Naive thymus-derived CD8-positive, alpha-beta T cell (primary cell): ENCODE measurements around the gene ALX4. TPM values are rescaled to one million over a fixed set of nuclear protein-coding genes. Genes with fewer than 3 reads are reported as not detected.

Experiments used
- ATAC-seq, 2 donors: fragments of 150-1000 bp; cut with Tn5 transposase in 1 of 2; sonication (Bioruptor Pico), chemical (Tn5 transposase) in 1 of 2; 1 replicate in 1 of 2; 2 replicates in 1 of 2; pipeline ENCODE4 v1.10.0; 2021; ENCODE audit warnings: mild to moderate bottlenecking in 2 of 2, moderate library complexity in 2 of 2
- POLR2A ChIA-PET: fragments of 350-600 bp; sonication (Branson Sonifier 250); formaldehyde crosslinking; loops from one replicate; lab custom pipeline; 2021; ENCODE audit warnings: antibody characterized with exemption; lab: Charles Lee
- DNase-seq, 10 donors: peaks; one replicate each; pipeline versions ENCODE4 v3.0.0 to v3.0.0-alpha.2; 2020 to 2022
- H3K27ac Mint-ChIP-seq, 10 donors: one replicate each; pipeline ENCODE4 v1.8.0; 2020 to 2022; ENCODE audit warnings: mild to moderate bottlenecking in 10 of 10, mixed read lengths in 10 of 10, moderate library complexity in 4 of 10, inconsistent platforms in 1 of 10
- H3K27me3 Mint-ChIP-seq, 5 donors: one replicate each; pipeline ENCODE4 v1.8.0; 2021 to 2022; ENCODE audit warnings: mixed read lengths in 5 of 5
- H3K36me3 Mint-ChIP-seq, 3 donors: one replicate each; pipeline ENCODE4 v1.8.0; 2020 to 2022; ENCODE audit warnings: mixed read lengths in 3 of 3, mild to moderate bottlenecking in 2 of 3, inconsistent platforms in 1 of 3
- H3K4me1 Mint-ChIP-seq, 4 donors: one replicate each; pipeline ENCODE4 v1.8.0; 2021 to 2022; ENCODE audit warnings: mixed read lengths in 4 of 4
- H3K4me3 Mint-ChIP-seq, 10 donors: one replicate each; pipeline ENCODE4 v1.8.0; 2020 to 2022; ENCODE audit warnings: mild to moderate bottlenecking in 10 of 10, mixed read lengths in 10 of 10, moderate library complexity in 6 of 10, inconsistent platforms in 1 of 10
- H3K9me3 Mint-ChIP-seq, 9 donors: one replicate each; pipeline ENCODE4 v1.8.0; 2020 to 2022; ENCODE audit warnings: mixed read lengths in 9 of 9, mild to moderate bottlenecking in 3 of 9, inconsistent platforms in 1 of 9, moderate library complexity in 1 of 9
- polyA plus RNA-seq, 3 donors: library from polyadenylated mRNA; unstranded; fragments of 300-500 nt; fragmentation: Illumina TruSeq; gene quantifications; one replicate each; pipeline ENCODE4 v1.2.3, GENCODE V29; 2021
- total RNA-seq, 8 experiments: library from RNA in 2 of 8; stranded (reverse) in 2 of 8; gene quantifications; one replicate each; pipeline ENCODE4 v1.2.3 and lab custom pipeline; 2021 to 2026

ALX4 gene
- total and polyA plus RNA-seq, 5 experiments from 2014 or later = not detected

GRCh38 chr11:44264761-44265160 is 45.2 kb downstream of the ALX4 start:
- POLR2A ChIA-PET = no interaction called here
- Mint-ChIP-seq H3K9me3 (no peaks in the 10 kb centered on the region), H3K27me3 (peaks cover 0 to 10% (median 0%) of the 10 kb centered on the region in 5 donors), H3K4me1 (peaks cover 0 to 1% (median under 1%) of the 10 kb centered on the region in 4 donors), H3K27ac (no peak overlapping the region), H3K36me3 (no peaks in the 10 kb centered on the region), H3K4me3 (no peak overlapping the region)
- no peak for DNase-seq
- ATAC-seq = no peak

- POLR2A ChIA-PET = no interaction called here
- DNase-seq = no peak
- Mint-ChIP-seq H3K9me3 (no peaks in the 10 kb centered on the region), H3K4me1 (peaks cover 0 to 4% (median under 1%) of the 10 kb centered on the region in 4 donors), H3K27ac (no peak overlapping the region), H3K36me3 (no peaks in the 10 kb centered on the region), H3K4me3 (no peak overlapping the region), H3K27me3 (peaks cover 0 to 10% (median 0%) of the 10 kb centered on the region in 5 donors)
- ATAC-seq = no peak
Observed at GRCh38 chr11:44264438-44264749, 45.5 kb downstream of the ALX4 start.

GRCh38 chr11:44263738-44264437 is 46.1 kb downstream of the ALX4 start:
- DNase-seq (no peak), ATAC-seq (no peak)
- no peaks in the 10 kb centered on the region for H3K9me3 Mint-ChIP-seq
- H3K27me3 Mint-ChIP-seq = peaks cover 0 to 10% (median 0%) of the 10 kb centered on the region in 5 donors
- POLR2A ChIA-PET = no interaction called here
- peaks cover 0 to 8% (median 2%) of the 10 kb centered on the region in 4 donors for H3K4me1 Mint-ChIP-seq
- H3K4me3 Mint-ChIP-seq = no peak overlapping the region
- H3K36me3 Mint-ChIP-seq = no peaks in the 10 kb centered on the region
- no peak overlapping the region for H3K27ac Mint-ChIP-seq

GRCh38 chr11:44261800-44262591 is 47.9 kb downstream of the ALX4 start:
- H3K27ac Mint-ChIP-seq = no peak overlapping the region
- no peak for DNase-seq
- H3K9me3 Mint-ChIP-seq = no peaks in the 10 kb centered on the region
- POLR2A ChIA-PET = no interaction called here
- peaks cover 5 to 15% (median 9%) of the 10 kb centered on the region in 4 donors for H3K4me1 Mint-ChIP-seq
- H3K36me3 Mint-ChIP-seq = no peaks in the 10 kb centered on the region
- ATAC-seq = no peak
- peaks cover 0 to 4% (median 0%) of the 10 kb centered on the region in 5 donors for H3K27me3 Mint-ChIP-seq
- H3K4me3 Mint-ChIP-seq = no peak overlapping the region

- DNase-seq (no peak), ATAC-seq (no peak)
- POLR2A ChIA-PET = no interaction called here
- H3K9me3 Mint-ChIP-seq = no peaks in the 10 kb centered on the region
- H3K4me1 Mint-ChIP-seq = peaks cover 6 to 17% (median 12%) of the 10 kb centered on the region in 4 donors
- no peak overlapping the region for H3K27ac Mint-ChIP-seq
- H3K4me3 Mint-ChIP-seq = no peak overlapping the region
- H3K36me3 Mint-ChIP-seq = no peaks in the 10 kb centered on the region
- H3K27me3 Mint-ChIP-seq = peaks cover 0 to 4% (median 0%) of the 10 kb centered on the region in 5 donors
Observed at GRCh38 chr11:44260081-44260480, 49.9 kb downstream of the ALX4 start.

- POLR2A ChIA-PET = no interaction called here
- ATAC-seq = no peak
Observed at GRCh38 chr11:44258839-44259420, 51.0 kb downstream of the ALX4 start.

GRCh38 chr11:44258190-44258489 is 51.8 kb downstream of the ALX4 start:
- ATAC-seq = no peak
- Mint-ChIP-seq H3K27me3 (peaks cover 0 to 4% (median 0%) of the 10 kb centered on the region in 5 donors), H3K4me1 (peaks cover 6 to 17% (median 12%) of the 10 kb centered on the region in 4 donors), H3K27ac (no peak overlapping the region), H3K4me3 (no peak overlapping the region), H3K36me3 (peaks cover 0 to 6% (median 0%) of the 10 kb centered on the region in 3 donors), H3K9me3 (peaks cover 2 to 10% (median 7%) of the 10 kb centered on the region in 9 donors)
- POLR2A ChIA-PET = no interaction called here
- DNase-seq = no peak

More at GRCh38 chr11:44258839-44259420, 51.0 kb downstream of the ALX4 start:
- H3K4me3 Mint-ChIP-seq = no peak overlapping the region
- H3K27ac Mint-ChIP-seq = no peak overlapping the region
- no peaks in the 10 kb centered on the region for H3K36me3 Mint-ChIP-seq
- H3K27me3 Mint-ChIP-seq = peaks cover 0 to 4% (median 0%) of the 10 kb centered on the region in 5 donors
- H3K9me3 Mint-ChIP-seq = peaks cover 0 to 3% (median 0%) of the 10 kb centered on the region in 9 donors
- H3K4me1 Mint-ChIP-seq = peaks cover 6 to 17% (median 12%) of the 10 kb centered on the region in 4 donors
- no peak for DNase-seq

GRCh38 chr11:44257338-44258189 is 52.4 kb downstream of the ALX4 start:
- H3K27me3 Mint-ChIP-seq = peaks cover 0 to under 1% (median 0%) of the 10 kb centered on the region in 5 donors
- H3K4me3 Mint-ChIP-seq = peak overlapping the region in 2 of 10 donors; percentile 6 to 52
- peak overlapping the region in 1 of 10 donors; percentile 35 for H3K27ac Mint-ChIP-seq
- H3K9me3 Mint-ChIP-seq = peaks cover 6 to 16% (median 12%) of the 10 kb centered on the region in 9 donors
- DNase-seq (no peak), ATAC-seq (no peak)
- peaks cover 3 to 12% (median 4%) of the 10 kb centered on the region in 3 donors for H3K36me3 Mint-ChIP-seq
- POLR2A ChIA-PET = no interaction called here
- H3K4me1 Mint-ChIP-seq = peaks cover 6 to 17% (median 12%) of the 10 kb centered on the region in 4 donors

- Mint-ChIP-seq H3K4me3 (peak overlapping the region in 1 of 10 donors; percentile 52), H3K4me1 (peaks cover 6 to 17% (median 12%) of the 10 kb centered on the region in 4 donors), H3K36me3 (peaks cover 3 to 19% (median 8%) of the 10 kb centered on the region in 3 donors), H3K9me3 (peaks cover 12 to 24% (median 20%) of the 10 kb centered on the region in 9 donors), H3K27ac (no peak overlapping the region), H3K27me3 (no peaks in the 10 kb centered on the region)
- DNase-seq (no peak), ATAC-seq (no peak)
- POLR2A ChIA-PET = no interaction called here
Observed at GRCh38 chr11:44256673-44257291, 53.2 kb downstream of the ALX4 start.

GRCh38 chr11:44255406-44256071 is 54.4 kb downstream of the ALX4 start:
- Mint-ChIP-seq H3K27ac (peak overlapping the region in 1 of 10 donors; percentile 26), H3K4me3 (no peak overlapping the region), H3K4me1 (peaks cover 6 to 17% (median 12%) of the 10 kb centered on the region in 4 donors), H3K36me3 (peaks cover 10 to 31% (median 20%) of the 10 kb centered on the region in 3 donors), H3K27me3 (no peaks in the 10 kb centered on the region), H3K9me3 (peaks cover 21 to 36% (median 28%) of the 10 kb centered on the region in 9 donors)
- ATAC-seq (no peak), DNase-seq (no peak)
- POLR2A ChIA-PET = no interaction called here

- DNase-seq (no peak), ATAC-seq (no peak)
- H3K4me3 Mint-ChIP-seq = peak overlapping the region in 1 of 10 donors; percentile 10
- H3K4me1 Mint-ChIP-seq = peaks cover 3 to 10% (median 7%) of the 10 kb centered on the region in 4 donors
- H3K27ac Mint-ChIP-seq = no peak overlapping the region
- H3K9me3 Mint-ChIP-seq = peaks cover 24 to 45% (median 30%) of the 10 kb centered on the region in 9 donors
- H3K36me3 Mint-ChIP-seq = peaks cover 29 to 47% (median 44%) of the 10 kb centered on the region in 3 donors
- POLR2A ChIA-PET = no interaction called here
- H3K27me3 Mint-ChIP-seq = no peaks in the 10 kb centered on the region
Observed at GRCh38 chr11:44252999-44253602, 56.8 kb downstream of the ALX4 start.
